Lung microvascular endothelial cell (primary cell): ENCODE results near the gene AGT. TPM values are rescaled to one million over a fixed set of nuclear protein-coding genes. Genes with fewer than 3 reads are reported as not detected.
"Not testable (repeated sequence)": the region's sequence is repeated elsewhere in the genome, so short reads cannot be mapped to it uniquely, and the experiment has no call there.

Experiments
- DNase-seq, 2 donors: peaks; one replicate each; pipeline versions ENCODE4 v3.0.0 to v3.0.0-alpha.2; 2010; ENCODE audit warnings: low read depth in 2 of 2
- total RNA-seq: library from RNA; depleted of rRNA; stranded (reverse); fragments of >200 nt; gene quantifications from 2 replicates; pipeline ENCODE4 v1.2.1, GENCODE V29; 2014

Gene AGT
- total RNA-seq, 1 donor from 2014 or later, result not detected

GRCh38 chr1:230707732-230708630 is 5.9 kb downstream of the AGT start:
- DNase-seq, result no peak

DNA sequence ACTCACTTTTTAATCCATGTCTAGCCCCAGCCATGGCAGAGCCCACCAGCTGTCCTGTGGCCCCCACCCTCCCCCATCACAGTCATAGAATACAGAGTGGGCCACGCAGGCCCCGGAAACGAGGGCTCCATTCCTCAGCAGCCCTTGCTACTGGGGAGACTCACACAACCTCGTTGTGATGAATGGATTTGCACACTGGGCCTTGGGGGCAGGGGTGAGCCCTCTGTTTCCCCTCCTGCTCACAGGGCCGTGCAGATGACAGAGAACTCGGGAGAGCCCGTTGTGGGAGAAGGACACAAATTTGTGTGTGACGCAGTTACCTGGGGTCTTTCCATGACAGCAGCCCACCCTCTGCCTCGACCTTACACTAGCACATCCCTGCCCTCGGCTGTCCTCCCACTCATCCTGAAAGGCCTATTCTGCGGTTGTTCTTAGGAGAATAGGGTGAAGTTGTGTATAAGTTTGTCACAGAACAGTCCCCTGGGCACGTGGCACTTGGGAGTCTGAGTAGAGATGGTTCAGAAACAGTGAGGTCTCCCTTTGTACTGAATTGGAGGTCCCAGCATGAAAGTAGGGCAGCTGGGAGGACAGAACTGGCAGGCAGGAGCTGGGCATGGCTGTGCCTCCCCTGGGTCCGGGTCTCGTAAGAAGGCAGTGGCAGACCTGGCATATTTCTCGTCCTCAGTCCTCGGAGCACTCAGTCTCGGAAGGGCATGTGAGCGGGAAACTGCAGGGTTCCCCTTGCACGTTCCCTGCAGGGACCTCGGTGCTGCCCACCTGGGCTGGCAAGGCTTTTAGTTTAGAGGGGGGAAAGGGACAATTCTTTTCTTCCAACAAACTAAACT is 6.8 kb downstream of the AGT start:
- DNase-seq, result no peak

GRCh38 chr1:230706020-230706699 is 7.8 kb downstream of the AGT start:
- DNase-seq, result no peak

- no peak for DNase-seq
Measured at GRCh38 chr1:230705289-230706019, 8.5 kb downstream of the AGT start.

DNA sequence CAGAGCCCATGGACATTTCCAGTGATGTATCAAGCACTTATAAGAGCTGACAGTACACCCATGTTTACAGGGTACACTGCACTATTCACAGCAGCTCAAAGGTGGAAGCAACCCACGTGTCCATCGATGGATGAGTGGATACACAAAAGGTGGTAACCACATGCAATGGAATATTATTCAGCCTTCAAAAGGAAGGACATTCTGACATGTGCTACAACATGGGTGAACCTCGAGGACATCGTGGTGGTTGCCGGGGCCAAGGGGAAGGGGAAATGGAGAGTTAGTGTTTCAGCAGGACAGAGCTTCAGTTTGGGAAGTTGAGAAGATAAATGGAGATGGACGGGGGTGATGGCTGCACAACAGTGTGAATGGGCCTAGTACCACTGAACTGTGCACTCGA is 9.1 kb downstream of the AGT start:
- no peak for DNase-seq

DNA sequence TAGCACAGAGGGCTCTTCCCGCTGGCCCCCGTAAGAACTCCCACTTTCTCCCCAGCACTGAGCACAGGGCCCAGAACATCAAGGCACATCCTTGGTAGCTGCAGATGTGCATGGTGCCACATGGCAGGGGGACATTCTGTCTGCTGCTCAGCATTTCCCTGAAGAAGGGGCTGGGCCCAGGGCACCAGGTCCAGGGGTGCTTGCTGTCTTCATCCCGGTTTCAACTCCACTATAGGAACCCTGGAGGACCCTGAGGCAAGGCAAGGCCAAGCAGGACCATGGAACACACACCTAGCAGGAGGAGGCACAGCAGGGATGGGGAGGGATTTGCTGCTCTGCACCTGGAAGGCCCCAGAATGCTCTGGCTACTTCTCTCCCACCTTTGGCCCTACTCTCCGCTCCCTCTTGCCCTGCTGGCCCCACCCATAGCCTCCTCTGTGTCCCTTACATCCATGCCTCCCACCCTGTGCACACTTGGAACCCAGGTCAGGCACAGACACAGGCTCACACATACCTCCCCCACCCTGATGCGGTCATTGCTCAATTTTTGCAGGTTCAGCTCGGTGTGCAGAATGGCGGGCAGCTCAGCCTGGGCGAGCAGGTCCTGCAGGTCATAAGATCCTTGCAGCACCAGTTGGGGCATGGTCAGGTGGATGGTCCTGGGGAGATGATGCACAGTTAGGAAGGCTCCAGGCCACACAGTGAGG is 10.1 kb downstream of the AGT start:
- no peak for DNase-seq

DNA sequence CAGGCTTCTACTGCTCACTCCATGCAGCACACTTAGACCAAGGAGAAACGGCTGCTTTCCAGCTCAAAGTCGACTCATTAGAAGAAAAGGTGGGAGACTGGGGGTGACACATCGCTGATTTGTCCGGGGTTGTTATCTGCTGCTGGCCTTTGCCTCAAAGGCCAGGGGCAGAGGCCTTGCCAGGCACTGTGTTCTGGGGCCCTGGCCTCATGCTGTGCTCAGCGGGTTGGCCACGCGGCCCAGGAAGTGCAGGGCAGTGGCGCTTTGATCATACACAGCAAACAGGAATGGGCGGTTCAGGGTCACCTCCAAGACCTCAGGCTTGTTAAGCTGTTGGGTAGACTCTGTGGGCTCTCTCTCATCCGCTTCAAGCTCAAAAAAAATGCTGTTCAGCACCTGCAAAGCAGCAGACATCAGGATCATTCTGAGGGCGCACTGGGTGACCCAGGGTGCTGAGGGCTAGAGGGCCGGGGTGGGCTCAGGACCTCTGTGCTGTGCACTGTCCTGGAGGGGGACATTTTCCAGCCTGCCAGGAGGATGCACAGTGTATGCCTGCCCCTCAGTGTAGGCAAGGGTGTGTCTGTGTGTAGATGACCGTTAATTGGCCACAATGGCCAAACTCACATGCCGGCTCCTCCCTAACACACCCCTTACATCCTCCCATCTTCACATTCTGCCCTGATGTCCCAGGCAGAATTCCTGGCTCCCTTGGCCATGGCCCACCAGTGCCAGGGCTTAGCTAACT is 10.8 kb downstream of the AGT start:
- DNase-seq, result no peak

DNA sequence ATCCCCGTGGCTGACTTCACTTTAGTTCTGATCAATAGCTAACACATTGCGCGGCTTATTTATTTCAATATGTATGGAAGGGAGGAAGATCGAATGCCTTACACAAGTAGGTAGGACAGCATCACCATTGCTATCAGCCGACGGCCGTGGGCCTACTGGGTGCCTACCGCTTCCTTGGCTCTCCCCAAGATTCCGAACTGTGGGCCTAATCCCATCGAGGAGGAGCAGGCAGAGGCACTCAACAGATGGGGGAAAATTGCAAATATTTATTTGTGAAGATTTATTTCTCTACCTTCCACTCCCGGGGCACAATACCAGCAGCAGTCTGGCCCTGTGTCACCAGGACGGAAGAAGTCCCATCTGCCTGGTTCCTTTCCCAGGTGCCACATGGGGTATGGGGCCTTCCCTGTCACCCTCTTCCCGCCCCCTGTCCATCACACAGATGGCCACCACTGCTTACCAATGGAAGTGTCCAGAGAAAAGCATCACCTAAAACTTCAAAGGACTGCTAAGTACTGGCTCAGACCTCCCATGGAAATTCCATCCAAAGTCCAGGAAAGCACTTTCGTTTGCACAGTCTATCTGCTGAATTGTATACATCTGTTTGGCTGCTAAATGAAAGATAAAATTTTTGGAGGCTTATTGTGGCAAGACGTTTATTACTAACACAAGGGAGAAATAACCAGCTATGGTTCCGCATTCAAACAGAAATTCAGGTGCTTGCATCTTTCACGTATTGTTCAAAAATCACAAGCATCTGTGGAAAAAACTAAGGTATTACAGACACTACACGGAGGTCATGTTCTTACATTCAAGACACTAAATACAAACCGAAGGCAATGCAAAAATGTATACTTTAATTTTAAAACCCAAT is 11.8 kb downstream of the AGT start:
- DNase-seq, result no peak

GRCh38 chr1:230701434-230701833 is 12.5 kb downstream of the AGT start:
- DNase-seq, result no peak

GRCh38 chr1:230700132-230700531 is 13.8 kb downstream of the AGT start:
- DNase-seq, result no peak

GRCh38 chr1:230699716-230700115 is 14.2 kb downstream of the AGT start:
- DNase-seq, result no peak

DNA sequence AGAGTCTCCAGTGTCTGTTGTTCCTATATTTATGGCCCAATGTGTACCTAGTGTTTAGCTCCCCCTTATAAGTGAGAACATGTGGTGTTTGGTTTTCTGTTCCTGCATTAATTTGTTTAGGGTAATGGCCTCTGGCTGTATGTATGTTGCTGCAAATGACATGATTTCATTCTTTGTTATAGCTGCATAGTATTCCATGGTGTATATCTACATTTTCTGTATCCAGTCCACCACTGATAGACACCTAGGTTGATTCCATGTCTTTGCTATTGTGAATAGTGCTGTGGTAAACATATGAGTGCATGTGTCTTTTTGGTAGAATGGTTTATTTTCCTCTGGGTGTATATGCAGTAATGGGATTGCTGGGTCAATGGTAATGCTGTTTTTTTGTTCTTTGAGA is 15.0 kb downstream of the AGT start:
- DNase-seq, result not testable (repeated sequence)

DNA sequence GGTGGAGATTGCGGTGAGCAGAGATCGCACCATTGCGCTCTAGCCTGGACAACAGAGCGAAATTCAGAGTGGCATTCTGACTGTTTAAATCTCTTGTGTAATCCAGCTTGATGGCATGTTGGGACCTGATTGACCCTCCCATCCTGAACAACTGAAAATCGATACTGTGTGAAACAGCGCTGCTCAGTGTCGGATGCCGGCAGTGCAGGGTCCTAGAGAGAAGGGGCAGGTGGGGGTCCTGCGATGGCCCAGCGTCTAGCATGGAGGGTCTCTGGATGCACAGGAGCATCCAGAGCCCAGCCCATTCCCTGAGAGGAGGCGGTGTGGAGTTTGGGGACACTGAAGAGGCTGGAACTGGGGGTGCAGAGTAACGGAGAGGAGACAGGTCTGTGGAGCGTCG is 15.8 kb downstream of the AGT start:
- DNase-seq, result no peak

- DNase-seq, result no peak
Measured at GRCh38 chr1:230696722-230697437, 17.0 kb downstream of the AGT start.

- DNase-seq, result no peak
Measured at GRCh38 chr1:230696218-230696617, 17.7 kb downstream of the AGT start.

DNA sequence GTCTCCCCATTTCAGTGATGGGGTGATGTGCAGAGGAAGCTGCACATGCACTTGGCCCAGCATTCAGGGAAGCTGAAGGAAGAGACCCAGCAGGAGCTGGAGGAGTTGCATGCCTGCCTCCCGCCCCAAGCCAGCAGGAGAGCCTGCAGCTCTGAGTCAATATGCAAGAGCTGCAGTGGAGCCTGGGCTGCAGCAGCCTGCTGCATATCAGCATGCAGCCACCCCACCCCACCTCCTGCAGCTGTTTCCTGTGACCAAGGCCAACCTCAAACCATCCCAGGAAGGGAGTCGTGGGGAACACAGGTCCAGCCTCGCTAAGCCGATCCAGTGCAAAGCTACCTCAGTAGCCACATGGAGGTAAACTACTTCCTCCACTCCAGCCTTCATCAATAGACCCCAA is 18.9 kb downstream of the AGT start:
- no peak for DNase-seq

DNA sequence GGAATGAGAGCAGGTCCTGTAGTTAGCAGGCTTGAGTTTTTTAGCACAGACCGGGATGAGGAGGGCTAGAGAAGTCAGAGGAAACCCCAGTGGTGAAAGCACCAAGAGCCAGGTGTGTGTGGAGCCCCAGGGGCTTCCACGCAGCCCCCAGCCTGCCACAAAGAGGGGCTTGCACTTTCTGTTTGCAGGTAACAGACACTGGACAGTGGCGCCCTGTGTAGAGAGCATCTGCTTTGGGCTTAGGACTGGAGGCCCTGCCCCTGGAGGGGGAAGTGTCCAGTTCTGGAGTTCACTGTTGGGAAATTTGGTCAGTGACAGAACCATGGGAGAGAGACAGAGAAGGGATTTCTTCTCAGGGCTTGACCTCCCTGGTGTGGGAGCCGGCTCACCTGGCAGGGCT is 19.5 kb downstream of the AGT start:
- no peak for DNase-seq

GRCh38 chr1:230693777-230694176 is 20.1 kb downstream of the AGT start:
- no peak for DNase-seq
